Gastrocnemius medialis (tissue), 4 donors: ENCODE data around the gene IDH3A. TPM values are rescaled to one million over a fixed set of nuclear protein-coding genes. Genes with fewer than 3 reads are reported as not detected.
A peak's percentile ranks its signal among the peaks of the same experiment; 100 is the strongest.

ENCODE experiments used
- ATAC-seq, 2 donors: fragments of 150-250 bp; one replicate each; pipeline ENCODE4 v1.9.1; 2016
- DNase-seq, 2 donors: peaks; one replicate each; pipeline ENCODE4 v3.0.0-alpha.2; 2019
- H3K27ac ChIP-seq, 4 donors: fragments of 200-600 bp; sonication (generic); 1 replicate in 1 of 4; 2 replicates in 3 of 4; pipeline ENCODE4 v1.5.1; 2016 to 2018; ENCODE audit warnings: mild to moderate bottlenecking in 2 of 4, moderate library complexity in 1 of 4
- H3K27me3 ChIP-seq, 3 donors: fragments of 200-600 bp; sonication (generic) in 2 of 3; 1 replicate in 1 of 3; 2 replicates in 2 of 3; pipeline versions ENCODE4 v1.5.1 to v1.6.0; 2016 to 2019; ENCODE audit warnings: mild to moderate bottlenecking in 1 of 3, moderate library complexity in 1 of 3
- H3K36me3 ChIP-seq, 2 donors: fragments of 200-600 bp; sonication (generic) in 1 of 2; one replicate each; pipeline ENCODE4 v1.5.1; 2017 to 2018
- H3K4me1 ChIP-seq, 2 donors: fragments of 200-600 bp; sonication (generic) in 1 of 2; one replicate each; pipeline ENCODE4 v1.5.1; 2016 to 2017; ENCODE audit warnings: mild to moderate bottlenecking in 2 of 2
- H3K4me3 ChIP-seq, 4 donors: fragments of 200-600 bp; sonication (generic) in 3 of 4; 1 replicate in 1 of 4; 2 replicates in 3 of 4; pipeline ENCODE4 v1.5.1; 2016 to 2019; ENCODE audit warnings: mild to moderate bottlenecking in 2 of 4
- H3K9me3 ChIP-seq, 3 donors: fragments of 200-600 bp; sonication (generic) in 2 of 3; 1 replicate in 1 of 3; 2 replicates in 2 of 3; pipeline ENCODE4 v1.5.1; 2016 to 2019
- CTCF ChIP-seq, 5 experiments: fragments of 450-650 bp in 3 of 5; fragments of 200-600 bp in 2 of 5; sonication (generic) in 2 of 5; IDR thresholded peaks in 4 of 5; conservative IDR thresholded peaks in 1 of 5; 1 replicate in 4 of 5; 2 replicates in 1 of 5; pipeline ENCODE4 v1.5.1; 2016 to 2019; ENCODE audit warnings: antibody characterized with exemption in 5 of 5, mild to moderate bottlenecking in 3 of 5, moderate library complexity in 3 of 5
- POLR2A ChIP-seq, 2 donors: fragments of 450-650 bp; IDR thresholded peaks; one replicate each; pipeline ENCODE4 v1.6.1; 2017; ENCODE audit warnings: antibody characterized with exemption in 2 of 2, mild to moderate bottlenecking in 2 of 2, moderate library complexity in 2 of 2
- in situ Hi-C, 4 donors: fragments of 200-750 bp; cut with MboI; loops; one replicate each; pipeline versions ENCODE4 v1.15.0 to v1.8.0; 2017; ENCODE audit warnings: low sequenced_read_pairs in 4 of 4
- intact Hi-C: fragments of 100-400 bp; cut with DNase I; formaldehyde crosslinking; loops from one replicate; pipeline ENCODE4 v1.15.1; 2023; ENCODE audit warnings: low total_unique reads
- total RNA-seq, 4 donors: library from RNA; depleted of rRNA; stranded (reverse); fragments of >200 nt; gene quantifications; one replicate each; pipeline versions ENCODE4 v1.1.0 to v1.2.3, GENCODE V29; 2016

The IDH3A gene
- total RNA-seq, 4 donors from 2014 or later: 133 to 202 (median 168) TPM

GRCh38 chr15:78139578-78139977 lies 9.6 kb upstream of the IDH3A start:
- intact Hi-C loops: no loop called here
- Histone ChIP-seq H3K9me3 (no peaks in the 10 kb centered on the region), H3K4me1 (no peaks in the 10 kb centered on the region), H3K4me3 (no peak overlapping the region), H3K27ac (no peak overlapping the region), H3K36me3 (no peaks in the 10 kb centered on the region), H3K27me3 (no peaks in the 10 kb centered on the region)
- DNase-seq (no peak), ATAC-seq (no peak)
- in situ Hi-C loops: loop anchor here in 2 of 4 donors (25.0 kb wide), 1 partner anchor 298 kb away; the partner anchor contains the start of gene IREB2 (in 2 of the 2)
- TF ChIP-seq CTCF (IDR thresholded peaks at IDR 0.05 in 4 of 5, conservative IDR thresholded peaks at IDR 0.05 in 1 of 5) (no peak), POLR2A (IDR thresholded peaks at IDR 0.05) (no peak)

- TF ChIP-seq CTCF (IDR thresholded peaks at IDR 0.05 in 4 of 5, conservative IDR thresholded peaks at IDR 0.05 in 1 of 5) (no peak), POLR2A (IDR thresholded peaks at IDR 0.05) (no peak)
- no peak for ATAC-seq
- Histone ChIP-seq H3K27me3 (no peaks in the 10 kb centered on the region), H3K4me1 (no peaks in the 10 kb centered on the region), H3K9me3 (no peaks in the 10 kb centered on the region), H3K36me3 (no peaks in the 10 kb centered on the region), H3K27ac (no peak overlapping the region), H3K4me3 (no peak overlapping the region)
- intact Hi-C loops: loop anchor here (10.0 kb wide), 1 partner anchor 295 kb away; the partner anchor contains the start of gene IREB2
- DNase-seq: no peak
- in situ Hi-C loops: loop anchor here in 2 of 4 donors (25.0 kb wide), 1 partner anchor 297 kb away; the partner anchor contains the start of gene IREB2 (in 2 of the 2)
Observed at GRCh38 chr15:78140292-78140691, 8.9 kb upstream of the IDH3A start.

GRCh38 chr15:78142332-78142731 lies 6.8 kb upstream of the IDH3A start:
- TF ChIP-seq POLR2A (IDR thresholded peaks at IDR 0.05) (no peak), CTCF (IDR thresholded peaks at IDR 0.05 in 4 of 5, conservative IDR thresholded peaks at IDR 0.05 in 1 of 5) (no peak)
- H3K27me3 ChIP-seq: no peaks in the 10 kb centered on the region
- no peak overlapping the region for H3K4me3 ChIP-seq
- H3K36me3 ChIP-seq: no peaks in the 10 kb centered on the region
- intact Hi-C loops (loop anchor here (10.0 kb wide), 1 partner anchor 292 kb away; the partner anchor contains the start of gene IREB2), in situ Hi-C loops (loop anchor here in 2 of 4 donors (25.0 kb wide), 1 partner anchor 295 kb away; the partner anchor contains the start of gene IREB2 (in 2 of the 2))
- peaks cover 7 to 13% of the 10 kb centered on the region in 2 donors for H3K4me1 ChIP-seq
- DNase-seq (no peak), ATAC-seq (no peak)
- no peak overlapping the region for H3K27ac ChIP-seq
- no peaks in the 10 kb centered on the region for H3K9me3 ChIP-seq

GRCh38 chr15:78146425-78147154 lies 2.6 kb upstream of the IDH3A start:
- in situ Hi-C loops: loop anchor here in 2 of 4 donors (25.0 kb wide), 1 partner anchor 291 kb away; the partner anchor contains the start of gene IREB2 (in 2 of the 2)
- Histone ChIP-seq H3K4me1 (peaks cover 37 to 40% of the 10 kb centered on the region in 2 donors), H3K36me3 (no peaks in the 10 kb centered on the region), H3K27ac (peak overlapping the region; percentile 86 to 96 (median 92)), H3K27me3 (no peaks in the 10 kb centered on the region), H3K4me3 (no peak overlapping the region), H3K9me3 (no peaks in the 10 kb centered on the region)
- peak; percentile 37 to 68 for ATAC-seq
- TF ChIP-seq CTCF (IDR thresholded peaks at IDR 0.05 in 4 of 5, conservative IDR thresholded peaks at IDR 0.05 in 1 of 5) (no peak), POLR2A (IDR thresholded peaks at IDR 0.05) (no peak)
- peak; percentile 24 to 74 for DNase-seq
- intact Hi-C loops: loop anchor here (10.0 kb wide), 1 partner anchor 288 kb away; the partner anchor contains the start of gene IREB2
